Measurements from ENCODE around the gene GRIFIN.

Gene GRIFIN, protein sequence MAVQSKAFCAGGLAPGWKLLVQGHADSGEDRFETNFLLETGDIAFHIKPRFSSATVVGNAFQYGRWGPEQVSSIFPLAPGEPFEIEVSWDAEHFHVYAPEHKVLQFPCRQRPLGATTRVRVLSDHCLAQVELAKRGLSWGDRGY

DNA sequence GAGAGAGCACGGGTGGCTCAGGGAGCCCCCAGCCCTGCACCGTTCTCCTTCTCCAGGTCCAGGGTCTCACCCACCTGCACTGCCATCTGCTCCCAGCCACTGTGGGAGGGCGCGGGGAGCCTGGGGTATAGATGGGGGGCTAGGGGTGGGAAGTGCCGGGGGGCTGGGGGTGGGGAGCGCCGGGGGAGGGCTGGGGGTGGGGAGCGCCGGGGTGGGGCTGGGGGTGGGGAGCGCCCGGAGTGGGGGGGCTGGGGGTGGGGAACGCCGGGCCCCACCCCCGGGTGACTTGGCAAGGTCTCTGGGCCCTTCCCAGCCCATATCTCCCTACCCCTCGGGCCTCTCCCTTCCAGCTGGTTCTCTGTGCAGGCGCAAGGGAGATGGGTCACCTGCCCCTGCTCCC lies at the start of gene GRIFIN:
GRIFIN (minus strand) TSS at position 101 of the 400 bp plus-strand sequence; CDS start at position 86, 15 bp downstream.
- DNase-seq: no peak

DNA sequence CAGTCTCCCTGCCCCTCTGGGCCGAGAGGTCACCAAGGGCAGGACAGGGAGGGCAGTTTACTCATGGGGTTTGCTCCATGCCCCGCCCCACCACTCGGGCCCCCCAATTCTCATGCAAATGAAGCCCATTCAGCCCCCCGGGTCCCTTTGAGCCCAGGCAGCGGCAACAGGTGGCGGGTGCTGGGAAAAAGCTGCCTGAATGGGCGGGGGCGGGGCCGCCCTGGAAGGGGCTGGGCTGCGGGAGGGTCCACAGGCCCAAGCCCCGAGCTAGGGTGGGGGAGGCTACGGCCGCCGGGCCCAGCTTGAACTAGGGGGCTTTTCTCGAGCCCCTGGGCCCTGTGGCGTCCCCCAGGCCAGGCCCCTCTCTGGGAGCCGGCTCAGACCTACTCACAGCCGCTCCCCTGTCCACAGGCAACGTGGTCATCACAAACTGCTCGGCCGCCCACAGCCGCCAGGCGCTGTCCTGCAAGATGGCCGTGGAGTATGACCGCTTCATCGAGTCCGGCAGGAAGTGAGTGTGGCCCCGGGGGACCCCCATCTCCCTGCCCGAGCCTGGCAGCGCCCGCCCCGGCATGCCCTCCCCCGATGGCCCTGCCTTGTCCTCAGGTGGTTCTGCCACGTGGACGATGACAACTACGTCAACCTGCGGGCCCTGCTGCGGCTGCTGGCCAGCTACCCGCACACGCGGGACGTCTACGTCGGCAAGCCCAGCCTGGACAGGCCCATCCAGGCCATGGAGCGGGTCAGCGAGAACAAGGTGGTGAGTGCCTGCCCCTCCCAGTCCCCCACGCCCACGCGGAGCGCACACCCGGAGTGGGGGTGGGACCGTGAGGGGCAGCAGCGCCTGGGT lies 48.8 kb upstream of the GRIFIN start:
- DNase-seq: no peak

DNA sequence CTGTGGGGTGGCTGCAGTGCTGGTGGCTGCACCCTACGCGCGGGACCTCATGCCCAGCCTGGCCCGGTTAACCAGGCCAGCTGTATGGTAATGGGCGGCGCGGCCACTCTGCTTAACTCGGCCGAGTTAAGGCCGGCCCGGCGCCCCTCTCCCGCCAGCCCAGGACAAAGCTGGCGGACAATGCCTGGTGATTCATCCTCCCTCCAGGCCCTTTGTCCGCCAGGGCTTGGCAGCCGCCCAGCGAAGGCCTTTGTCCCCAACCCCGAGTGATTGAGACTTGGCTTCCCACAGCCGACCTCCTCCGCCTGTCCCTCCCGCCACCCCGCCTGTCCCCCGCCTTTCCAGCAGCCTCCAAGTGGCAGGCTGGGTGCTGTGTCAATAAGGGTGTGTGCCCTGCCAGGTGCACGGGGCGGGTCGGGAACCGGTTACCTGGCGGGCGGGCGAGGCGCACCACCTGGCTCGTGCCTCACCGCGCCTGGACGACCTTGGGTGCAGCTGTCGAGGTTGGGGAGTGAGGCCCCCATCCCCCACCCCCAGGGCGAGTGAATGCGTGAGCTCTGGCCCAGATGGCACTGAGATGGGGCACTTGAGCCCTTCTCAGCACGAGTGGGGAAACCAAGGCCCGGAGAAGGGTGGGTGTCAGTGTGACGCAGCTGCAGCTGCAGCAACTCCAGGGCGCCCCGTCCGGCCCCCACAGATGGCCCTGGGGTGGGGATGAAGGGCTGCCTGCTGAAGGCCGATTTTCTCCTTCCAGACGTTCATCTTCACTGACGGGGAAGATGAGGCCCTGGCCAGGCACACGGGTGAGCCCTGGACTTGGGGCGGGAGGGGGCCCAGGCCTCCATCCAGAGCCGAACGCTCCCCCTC lies 48.0 kb upstream of the GRIFIN start:
- DNase-seq: no peak

DNA sequence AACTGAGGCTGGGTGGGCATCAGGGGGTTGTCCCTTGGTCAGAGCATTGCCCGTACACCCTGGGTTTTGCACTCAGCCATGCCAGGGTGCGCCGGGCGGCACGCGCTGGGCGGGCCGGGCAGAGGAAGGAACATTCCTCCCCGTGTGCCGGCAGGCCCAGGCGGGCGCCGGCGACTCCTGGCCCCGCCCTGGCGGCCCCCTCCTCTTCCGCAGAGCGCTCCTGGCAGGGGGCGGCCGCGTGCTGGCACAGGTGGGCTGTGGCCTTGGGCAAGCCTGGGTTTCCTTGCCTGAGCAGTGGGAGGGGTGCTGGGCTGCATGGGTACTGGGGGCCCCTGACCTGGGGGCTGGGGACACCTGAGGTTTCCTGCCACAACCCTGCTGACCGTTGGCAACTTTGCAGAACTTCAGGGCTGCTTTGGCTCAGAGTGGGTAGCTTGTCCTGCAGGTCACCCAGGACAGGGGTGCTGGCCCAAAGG lies 47.3 kb upstream of the GRIFIN start:
- DNase-seq: no peak

DNA sequence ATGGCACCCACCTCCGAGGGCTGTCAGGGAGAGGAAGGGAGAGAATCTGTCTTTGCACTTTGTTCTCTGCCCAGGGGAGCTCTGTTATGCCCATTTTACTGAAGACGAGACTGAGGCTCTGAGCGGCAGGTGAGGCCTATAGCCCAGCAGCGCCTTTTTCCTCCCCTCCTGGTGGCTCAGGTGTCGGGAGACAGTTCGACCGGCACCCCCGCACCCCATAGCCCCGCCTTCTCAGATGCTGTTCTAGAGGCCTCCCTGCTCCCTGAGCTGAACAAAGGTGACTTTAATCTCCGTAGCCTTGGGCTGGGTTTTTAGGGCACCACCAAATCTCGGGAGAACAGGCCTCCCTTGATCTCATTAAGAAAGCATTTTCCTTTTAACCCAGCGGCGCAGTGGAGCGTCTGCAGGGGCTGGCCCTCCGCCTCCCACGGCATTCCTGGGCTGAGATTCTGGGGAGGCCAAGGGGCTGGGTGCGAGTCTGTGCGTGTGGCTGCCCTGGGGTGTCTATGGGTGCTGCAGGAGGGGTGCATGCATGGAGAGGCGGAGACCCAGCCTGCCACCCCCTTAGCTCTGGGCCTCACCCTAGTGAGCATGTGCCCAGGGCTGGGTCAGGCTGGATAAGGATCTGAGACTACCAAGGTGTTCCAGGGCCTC lies 46.7 kb upstream of the GRIFIN start:
- DNase-seq: no peak

DNA sequence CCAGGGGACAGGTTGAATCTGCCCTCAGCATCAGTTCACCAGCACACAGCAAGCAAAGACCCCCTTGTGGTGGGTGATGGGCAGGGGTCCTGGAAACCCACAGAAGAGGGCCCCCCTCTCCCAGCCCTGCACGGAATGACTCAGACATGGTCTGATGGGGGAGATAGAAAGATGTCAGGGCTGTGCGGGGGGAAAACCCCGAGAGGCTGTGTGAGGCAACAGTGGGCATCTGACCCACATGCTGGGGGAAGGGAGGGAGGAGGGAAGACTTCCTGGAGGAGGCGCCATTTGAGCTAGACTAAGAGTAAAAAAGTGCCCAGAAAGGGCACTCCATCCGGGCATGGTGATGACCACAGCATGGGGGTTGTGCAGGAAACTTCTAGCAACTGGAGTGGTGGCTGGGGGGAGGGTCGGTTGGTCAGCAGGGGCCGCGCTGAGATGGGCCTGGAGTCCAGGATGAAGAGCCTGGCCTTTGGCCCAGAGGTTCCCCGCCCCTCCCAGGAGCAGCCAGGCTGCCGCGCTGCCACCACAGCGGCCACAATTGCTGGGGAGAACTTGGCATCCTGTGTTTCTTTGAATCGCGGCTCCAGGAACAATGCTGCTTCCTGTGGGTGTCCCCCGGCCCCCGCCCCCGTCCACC lies 45.9 kb upstream of the GRIFIN start:
- DNase-seq: peak; percentile 66

DNA sequence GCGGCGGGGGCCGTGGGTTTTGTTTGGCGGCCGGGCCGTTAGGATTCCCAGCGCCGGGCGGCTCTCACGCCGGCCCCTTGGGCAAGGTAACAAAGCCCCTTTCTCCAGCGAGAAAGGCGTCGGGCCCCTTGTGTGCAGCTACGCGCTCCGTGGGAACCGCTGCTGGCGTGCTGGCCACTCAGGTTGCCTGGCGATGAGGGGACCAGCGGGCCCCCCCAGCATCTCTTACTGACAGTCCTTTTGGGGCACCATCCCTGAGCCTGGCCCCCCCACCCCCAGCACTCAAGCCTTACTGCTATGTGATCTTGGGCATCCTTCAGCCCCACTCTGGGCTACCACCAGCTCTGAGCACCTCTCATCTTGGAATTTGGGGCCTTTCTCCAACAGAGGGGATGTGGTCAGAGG lies 45.1 kb upstream of the GRIFIN start:
- DNase-seq: no peak

DNA sequence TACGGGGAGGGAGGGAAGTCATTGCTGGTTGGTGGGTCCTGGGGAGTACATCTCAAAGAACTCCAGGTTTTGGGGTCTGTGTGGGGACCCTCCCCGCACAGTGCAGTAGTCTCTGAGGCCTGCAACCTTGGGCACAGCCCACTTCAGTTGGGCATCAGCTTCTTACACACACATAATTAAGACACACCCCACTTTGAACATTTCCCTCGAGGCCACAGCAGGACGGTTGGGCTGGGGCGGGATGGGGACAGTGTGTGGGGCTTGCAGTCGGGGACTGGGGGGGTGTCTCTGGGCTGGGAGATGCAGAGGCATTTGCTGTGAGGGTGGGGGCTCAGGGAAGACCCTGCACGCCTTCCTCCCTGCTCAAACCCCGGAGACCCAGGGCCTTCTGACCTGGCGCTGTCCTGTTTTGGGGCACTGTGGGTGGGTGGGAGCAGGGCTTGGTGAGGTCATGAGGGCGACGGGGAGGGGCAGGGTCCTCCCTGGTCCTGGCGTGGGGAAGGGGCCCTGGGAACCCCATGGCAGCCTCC lies 44.6 kb upstream of the GRIFIN start:
- DNase-seq: no peak

DNA sequence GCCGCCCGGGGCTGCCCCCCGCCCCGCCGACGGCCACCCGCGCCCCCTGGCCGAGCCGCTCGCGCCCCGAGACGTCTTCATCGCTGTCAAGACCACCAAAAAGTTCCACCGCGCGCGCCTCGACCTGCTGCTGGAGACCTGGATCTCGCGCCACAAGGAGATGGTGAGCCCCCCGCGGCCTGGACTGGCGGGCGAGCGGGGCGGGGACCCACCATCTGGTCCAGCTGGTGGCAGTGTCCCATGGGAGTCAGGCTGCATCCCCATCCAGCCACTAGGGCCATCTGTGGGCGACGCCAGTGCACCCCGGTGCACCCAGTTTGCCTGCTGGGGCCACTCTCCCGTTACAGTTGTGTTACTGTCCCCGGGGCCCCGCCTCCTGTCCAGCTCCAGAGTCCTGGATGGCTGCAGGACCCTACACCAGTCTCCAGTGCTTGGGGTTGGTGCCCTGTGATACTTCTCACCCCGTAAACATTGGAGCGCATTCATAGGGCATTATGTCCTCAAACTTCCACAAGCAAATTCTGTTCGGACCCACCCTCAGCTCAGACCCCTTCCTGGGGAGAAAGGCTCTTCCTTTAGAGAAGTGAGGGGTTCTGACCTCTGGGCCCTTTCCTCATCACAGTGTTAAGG lies 44.0 kb upstream of the GRIFIN start:
- DNase-seq: no peak

DNA sequence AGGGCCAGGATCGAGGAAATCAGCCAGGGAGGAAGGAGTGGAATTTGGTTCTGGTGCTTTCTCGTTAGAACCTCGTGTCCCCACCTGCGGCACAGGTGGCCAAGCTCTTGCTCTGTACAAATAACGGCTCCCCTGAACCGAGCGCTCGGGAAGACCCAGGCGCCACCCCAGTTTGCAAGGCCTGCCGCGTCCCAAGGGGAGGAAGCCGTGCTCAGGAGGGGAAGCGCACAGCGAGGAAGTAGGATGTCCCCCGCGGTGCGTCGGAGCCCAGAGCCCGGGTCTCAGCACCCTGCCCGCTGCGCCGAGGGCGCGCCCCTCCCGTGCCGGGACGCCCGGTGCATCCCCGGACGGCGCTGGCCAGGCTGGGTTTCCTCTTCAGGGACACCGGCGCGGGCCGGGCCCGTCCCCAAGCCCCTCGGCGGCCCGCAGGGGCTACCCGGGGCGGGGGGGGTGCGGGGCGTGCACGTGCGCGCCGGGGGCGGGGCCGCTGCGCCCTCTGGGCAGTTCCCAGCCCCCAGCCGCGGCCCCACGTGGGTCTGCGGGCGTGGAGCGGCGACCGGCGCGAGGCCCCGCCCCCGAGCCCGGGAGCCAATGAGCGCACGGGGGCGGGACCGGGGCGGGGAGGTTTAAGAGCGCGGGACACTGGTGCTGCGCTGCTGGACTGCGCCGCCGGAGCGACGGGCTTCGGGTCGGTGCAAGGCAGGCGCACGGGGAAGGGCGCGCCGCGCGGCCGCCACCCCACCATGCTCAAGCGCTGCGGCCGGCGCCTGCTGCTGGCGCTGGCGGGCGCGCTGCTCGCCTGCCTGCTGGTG lies 43.1 kb upstream of the GRIFIN start, which contains the start of gene LFNG:
LFNG (plus strand) TSS at position 656 of the 812 bp plus-strand sequence; CDS start at position 744, 88 bp downstream.
- DNase-seq: peak; percentile 82

DNA sequence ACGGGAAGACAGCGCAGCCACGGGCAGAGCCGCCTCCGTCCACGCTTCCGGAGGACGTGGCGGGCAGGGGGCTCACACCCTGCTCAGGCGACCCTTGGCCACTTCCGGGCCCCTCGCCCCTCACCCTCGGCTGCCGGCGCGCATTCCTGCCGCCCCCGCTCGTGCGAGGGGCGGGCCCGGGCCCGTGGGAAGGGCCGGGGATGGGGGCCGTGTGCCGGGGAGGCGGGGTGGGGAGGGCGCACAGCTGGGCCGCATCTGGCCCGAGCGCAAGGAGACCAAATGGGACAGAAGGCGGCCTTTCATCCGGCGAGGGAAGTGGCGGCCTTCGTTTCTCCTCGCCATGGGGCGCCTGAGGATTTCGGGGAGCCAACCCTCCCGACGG lies 42.5 kb upstream of the GRIFIN start:
- no peak for DNase-seq

DNA sequence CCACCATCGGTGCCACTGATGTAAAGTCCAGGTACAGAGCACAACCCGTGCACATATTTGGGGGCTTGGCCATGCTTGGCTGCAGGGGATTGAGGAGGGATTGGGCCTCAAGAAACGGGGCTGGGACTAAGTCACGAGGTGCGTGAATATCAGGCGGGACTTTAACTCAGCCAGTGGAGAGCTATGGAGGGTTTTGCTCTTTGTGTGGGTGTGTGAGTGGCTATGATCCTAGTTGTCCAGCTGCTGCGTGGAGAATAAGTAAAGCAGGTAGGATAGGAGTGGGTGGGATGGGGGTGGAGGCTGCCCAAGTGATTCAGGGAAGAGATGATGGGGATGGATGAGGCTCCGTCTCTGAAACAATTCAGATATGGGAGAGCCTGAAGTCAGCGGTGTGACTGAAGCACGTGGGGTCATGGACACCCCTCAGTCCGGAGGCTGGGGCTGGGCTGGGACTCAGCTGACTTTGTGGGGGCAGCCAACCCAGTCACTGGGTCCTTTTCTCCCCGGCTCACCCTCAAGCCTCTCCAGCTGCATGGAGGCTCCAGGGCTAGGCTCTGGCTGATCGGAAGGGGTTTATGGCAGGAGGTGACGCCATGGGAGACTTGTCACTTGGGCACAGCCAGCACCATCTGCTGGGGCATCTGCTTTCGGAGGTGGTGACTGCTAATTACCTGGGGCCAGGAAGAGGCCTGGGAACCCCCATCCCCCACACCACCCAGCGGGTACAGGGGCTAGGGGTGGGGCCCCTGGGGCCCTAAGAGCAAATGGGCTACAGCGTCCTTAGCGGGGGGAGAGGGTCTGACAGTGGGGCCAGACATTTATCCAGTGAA lies 41.7 kb upstream of the GRIFIN start:
- DNase-seq: no peak

DNA sequence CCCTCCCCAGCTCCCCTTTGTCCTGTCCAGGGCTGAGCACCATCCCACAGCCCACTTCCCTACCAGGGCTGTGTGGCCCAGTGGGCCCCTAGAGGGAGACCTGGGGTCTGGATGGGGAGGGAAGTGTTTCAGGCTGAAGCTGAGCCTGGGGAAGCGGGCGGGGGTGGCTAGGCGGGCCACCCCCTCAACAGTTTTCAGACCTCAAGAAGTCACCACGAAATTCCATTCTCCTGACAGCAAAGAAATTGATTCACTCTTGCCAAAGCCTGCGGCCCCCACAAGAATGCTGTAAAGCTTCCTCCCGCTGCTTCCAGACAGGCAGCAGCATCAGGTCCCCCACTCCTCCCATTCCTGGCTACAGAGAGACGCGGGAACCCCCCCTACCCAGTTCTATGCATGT lies 40.8 kb upstream of the GRIFIN start:
- DNase-seq: no peak

DNA sequence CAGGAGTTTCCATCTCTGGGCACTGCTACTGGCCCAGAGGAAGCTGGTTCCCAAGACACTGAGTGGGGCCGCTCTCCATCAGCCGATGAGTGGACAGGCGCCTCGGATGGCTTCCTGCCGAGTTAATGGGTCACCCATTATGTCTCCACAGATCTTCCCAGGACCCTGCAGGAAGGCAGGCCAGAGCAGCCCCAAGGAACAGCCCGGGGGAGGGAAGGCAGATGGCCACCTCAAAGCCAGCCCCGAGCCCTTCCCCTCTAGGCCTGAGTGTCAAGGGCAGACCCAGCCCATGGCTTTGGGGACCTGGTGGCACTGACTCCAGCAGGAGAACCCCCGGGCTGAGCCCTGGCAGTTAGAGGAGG lies 40.0 kb upstream of the GRIFIN start:
- no peak for DNase-seq

DNA sequence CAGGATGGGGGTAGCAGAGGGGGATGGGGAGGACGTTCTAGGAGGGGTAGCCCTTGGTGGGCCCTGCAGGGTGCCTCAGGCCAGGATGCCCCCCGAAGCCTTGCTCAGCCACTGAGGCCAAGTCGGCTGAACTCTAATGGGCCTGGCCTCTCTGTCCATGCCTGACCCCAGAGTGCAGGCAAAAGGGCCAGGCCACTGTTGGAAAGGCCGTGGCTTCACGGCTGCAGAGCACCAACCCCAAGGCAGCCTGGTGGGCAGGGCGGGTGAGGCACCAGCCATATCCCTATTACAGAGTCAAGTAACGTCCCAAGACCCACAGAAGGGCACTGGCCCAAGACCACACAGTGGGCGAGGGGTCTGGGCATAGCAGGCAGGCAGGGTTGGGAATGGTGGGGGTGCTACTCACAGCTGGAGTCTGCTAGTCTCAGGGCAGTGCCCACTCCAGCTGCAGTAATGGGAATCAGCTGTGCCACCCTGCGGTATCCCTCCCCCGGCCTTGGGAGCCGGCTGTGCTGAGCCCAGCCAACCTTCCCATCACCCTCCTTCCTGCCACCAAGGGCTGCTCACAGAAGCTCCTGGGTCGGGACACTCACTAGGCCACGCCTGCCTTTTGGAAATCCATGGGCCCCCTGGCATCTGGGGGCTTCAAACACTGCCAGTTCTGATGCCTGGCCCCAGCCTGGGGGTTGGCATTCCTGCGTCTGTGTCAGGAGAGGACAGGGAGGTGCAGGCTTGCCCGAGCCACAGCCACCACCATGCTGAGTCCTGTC lies 39.4 kb upstream of the GRIFIN start:
- no peak for DNase-seq

DNA sequence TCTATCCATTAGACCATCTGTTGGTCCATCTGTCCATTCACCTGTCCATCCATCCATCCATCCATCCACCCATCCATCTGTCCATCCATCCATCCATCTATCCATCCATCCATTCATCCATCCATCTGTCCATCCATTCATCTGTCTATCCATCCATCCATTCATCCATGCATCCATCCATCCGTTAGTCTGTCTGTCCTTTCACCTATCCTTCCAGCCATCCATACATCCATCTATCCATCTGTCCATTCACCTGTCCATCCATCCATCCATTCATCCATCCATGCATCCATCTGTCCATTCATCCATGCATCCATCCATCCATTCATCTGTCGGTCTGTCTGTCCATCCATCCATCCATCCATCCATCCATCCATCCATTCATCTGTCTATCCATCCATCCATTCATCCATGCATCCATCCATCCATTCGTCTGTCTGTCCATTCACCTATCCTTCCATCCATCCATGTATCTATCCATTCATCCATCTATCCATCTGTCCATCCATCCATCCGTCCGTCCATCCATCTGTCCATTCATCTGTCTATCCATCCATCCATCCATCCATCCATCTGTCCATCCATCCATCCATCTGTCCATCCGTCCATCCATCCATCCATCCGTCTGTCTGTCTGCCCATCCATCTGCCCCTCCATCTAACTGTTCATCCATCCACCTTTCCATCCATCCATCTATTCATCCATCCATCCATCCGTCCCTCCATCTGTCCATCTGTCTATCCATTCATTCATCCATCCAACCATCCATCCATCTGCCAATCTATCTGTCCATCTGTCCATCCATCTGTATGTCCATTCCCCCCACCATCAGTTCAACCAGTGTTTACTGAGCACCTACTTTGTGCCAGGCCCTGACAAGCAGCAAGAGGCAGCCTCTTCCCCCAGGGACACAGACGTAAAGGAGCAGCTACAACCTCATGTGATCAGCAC lies 38.5 kb upstream of the GRIFIN start:
- no peak for DNase-seq

DNA sequence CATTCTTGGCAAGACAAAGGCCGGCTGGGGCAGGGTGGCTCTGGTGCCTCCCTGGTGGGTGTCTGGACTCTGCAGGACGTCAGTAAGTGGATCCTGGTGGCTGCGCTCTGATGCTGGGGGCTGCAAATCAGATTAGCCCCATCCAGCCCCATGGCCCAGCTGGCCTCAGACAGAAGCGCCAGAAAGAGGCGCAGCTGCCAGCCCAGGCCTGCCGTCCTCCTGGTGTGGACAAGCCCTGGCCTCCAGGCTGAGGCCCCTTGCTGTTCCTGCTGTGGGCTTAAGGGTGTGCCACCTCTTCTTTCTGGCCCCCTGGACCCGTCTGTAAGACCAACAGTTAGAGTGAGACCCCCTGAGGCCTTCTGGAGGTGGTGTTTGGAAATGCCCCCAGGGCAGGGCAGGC lies 37.5 kb upstream of the GRIFIN start:
- no peak for DNase-seq

DNA sequence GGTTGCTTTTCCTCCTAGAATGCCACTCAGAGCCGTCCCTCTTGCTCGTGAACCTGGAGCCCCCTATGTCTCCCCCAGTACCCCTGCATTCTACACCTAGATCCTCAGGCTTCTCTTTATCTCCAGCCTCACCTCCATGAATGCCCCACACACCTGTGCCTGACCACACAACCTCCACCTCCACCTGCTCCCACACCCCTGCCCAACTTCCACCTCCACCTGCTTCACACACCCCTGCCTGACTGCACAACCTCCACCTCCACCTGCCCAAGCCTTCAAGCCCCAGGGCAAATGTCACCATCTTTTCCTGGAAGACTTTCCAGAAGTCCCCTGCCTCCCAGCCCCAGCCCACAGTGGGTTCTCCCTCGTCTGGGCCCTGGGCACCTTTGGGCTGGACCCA lies 36.5 kb upstream of the GRIFIN start:
- DNase-seq: no peak

Data from activated CD4-positive, alpha-beta T cell treated with anti-CD3 and anti-CD28 coated beads, Interleukin-2, amount 50 U/mL, for 1 hour (primary cell).